Neural cell (in vitro differentiated cells): Measurements from ENCODE around the gene TNRC6A.

Experiments used
- CTCF ChIP-seq: fragments of 450-650 bp; IDR thresholded peaks from 2 replicates; pipeline ENCODE4 v1.5.1; 2014; ENCODE audit warnings: antibody characterized with exemption, mild to moderate bottlenecking, moderate library complexity; ENCODE audit not compliant: poor library complexity, severe bottlenecking
- EP300 ChIP-seq: fragments of 450-650 bp; conservative IDR thresholded peaks from 2 replicates; pipeline ENCODE4 v1.6.1; 2014; ENCODE audit warnings: antibody characterized with exemption, mild to moderate bottlenecking, moderate library complexity; ENCODE audit not compliant: poor library complexity, severe bottlenecking

GRCh38 chr16:24776501-24777220 is 47.2 kb downstream of the TNRC6A start:
- no peak for TF ChIP-seq CTCF
- TF ChIP-seq EP300: no peak
